Measurements from ENCODE around the gene HYAL3. TPM values are rescaled to one million over a fixed set of nuclear protein-coding genes. Genes with fewer than 3 reads are reported as not detected.

The HYAL3 gene
- total and polyA plus RNA-seq, 9 donors, result 1.3 to 3.0 (median 2.2) TPM

GRCh38 chr3:50330330-50330729 is 31.1 kb upstream of the HYAL3 start:
- 91% methylated on average over 10 of the region's 10 CpGs for whole genome bisulfite sequencing (ENCODE audit: insufficient coverage)
- H3K4me1 ChIP-seq (ENCODE audit: control insufficient read depth, insufficient read depth, low read length), result peaks cover 40% of the 10 kb centered on the region
- no peaks in the 10 kb centered on the region for H3K9me3 ChIP-seq (replicated peaks; ENCODE audit: control insufficient read depth, low read depth, low read length)
- no peak overlapping the region for H3K27ac ChIP-seq (ENCODE audit: low read length)
- H3K27me3 ChIP-seq (ENCODE audit: control insufficient read depth, insufficient read depth, low read length), result no peaks in the 10 kb centered on the region
- peaks cover 53% of the 10 kb centered on the region for H3K36me3 ChIP-seq (ENCODE audit: control insufficient read depth, insufficient read depth, low read length)
- H3K4me3 ChIP-seq (ENCODE audit: low read length), result no peak overlapping the region
- DNase-seq, result no peak

- under 1% methylated on average over 53 of the region's 55 CpGs for WGBS (ENCODE audit: insufficient coverage)
- no peaks in the 10 kb centered on the region for H3K9me3 ChIP-seq (replicated peaks; ENCODE audit: control insufficient read depth, low read depth, low read length)
- peak; percentile 98 for DNase-seq
- H3K4me3 ChIP-seq (ENCODE audit: low read length), result peak within 1 kb of the TSS; percentile 83
- H3K27ac ChIP-seq (ENCODE audit: low read length), result peak within 1 kb of the TSS; percentile 86
- peaks cover 36% of the 10 kb centered on the region for H3K4me1 ChIP-seq (ENCODE audit: control insufficient read depth, insufficient read depth, low read length)
- no peaks in the 10 kb centered on the region for H3K27me3 ChIP-seq (ENCODE audit: control insufficient read depth, insufficient read depth, low read length)
- peaks cover 50% of the 10 kb centered on the region for H3K36me3 ChIP-seq (ENCODE audit: control insufficient read depth, insufficient read depth, low read length)
Observed at GRCh38 chr3:50327943-50328691, 28.9 kb upstream of the HYAL3 start, which contains the start of gene TUSC2. TUSC2 (minus strand) TSS chr3:50328223; CDS start chr3:50328099, 124 bp downstream.

- Histone ChIP-seq H3K27me3 (ENCODE audit: control insufficient read depth, insufficient read depth, low read length) (no peaks in the 10 kb centered on the region), H3K4me3 (ENCODE audit: low read length) (peak overlapping the region; percentile 83), H3K4me1 (ENCODE audit: control insufficient read depth, insufficient read depth, low read length) (peaks cover 44% of the 10 kb centered on the region), H3K36me3 (ENCODE audit: control insufficient read depth, insufficient read depth, low read length) (peaks cover 45% of the 10 kb centered on the region), H3K27ac (ENCODE audit: low read length) (no peak overlapping the region), H3K9me3 (replicated peaks; ENCODE audit: control insufficient read depth, low read depth, low read length) (no peaks in the 10 kb centered on the region)
- peak; percentile 25 for DNase-seq
- WGBS (ENCODE audit: insufficient coverage), result 57% methylated on average over 1 of the region's 4 CpGs
Observed at GRCh38 chr3:50327129-50327528, 27.9 kb upstream of the HYAL3 start.

GRCh38 chr3:50326182-50326541 is 27.0 kb upstream of the HYAL3 start:
- H3K4me1 ChIP-seq (ENCODE audit: control insufficient read depth, insufficient read depth, low read length), result peaks cover 49% of the 10 kb centered on the region
- H3K9me3 ChIP-seq (replicated peaks; ENCODE audit: control insufficient read depth, low read depth, low read length), result no peaks in the 10 kb centered on the region
- no peak overlapping the region for H3K27ac ChIP-seq (ENCODE audit: low read length)
- DNase-seq, result peak; percentile 7
- 100% methylated on average over 1 of the region's 8 CpGs for WGBS (ENCODE audit: insufficient coverage)
- H3K4me3 ChIP-seq (ENCODE audit: low read length), result no peak overlapping the region
- no peaks in the 10 kb centered on the region for H3K27me3 ChIP-seq (ENCODE audit: control insufficient read depth, insufficient read depth, low read length)
- peaks cover 35% of the 10 kb centered on the region for H3K36me3 ChIP-seq (ENCODE audit: control insufficient read depth, insufficient read depth, low read length)

- Histone ChIP-seq H3K9me3 (replicated peaks; ENCODE audit: control insufficient read depth, low read depth, low read length) (no peaks in the 10 kb centered on the region), H3K27ac (ENCODE audit: low read length) (no peak overlapping the region), H3K27me3 (ENCODE audit: control insufficient read depth, insufficient read depth, low read length) (no peaks in the 10 kb centered on the region), H3K4me1 (ENCODE audit: control insufficient read depth, insufficient read depth, low read length) (peaks cover 51% of the 10 kb centered on the region), H3K36me3 (ENCODE audit: control insufficient read depth, insufficient read depth, low read length) (peaks cover 30% of the 10 kb centered on the region), H3K4me3 (ENCODE audit: low read length) (no peak overlapping the region)
- DNase-seq, result no peak
- WGBS (ENCODE audit: insufficient coverage), result 96% methylated on average over 5 of the region's 11 CpGs
Observed at GRCh38 chr3:50325497-50326181, 26.4 kb upstream of the HYAL3 start.

- H3K27me3 ChIP-seq (ENCODE audit: control insufficient read depth, insufficient read depth, low read length), result no peaks in the 10 kb centered on the region
- peak; percentile 13 for DNase-seq
- no CpG with 5 or more reads among the region's 2 CpGs for WGBS (ENCODE audit: insufficient coverage)
- H3K4me1 ChIP-seq (ENCODE audit: control insufficient read depth, insufficient read depth, low read length), result peaks cover 56% of the 10 kb centered on the region
- peaks cover 24% of the 10 kb centered on the region for H3K36me3 ChIP-seq (ENCODE audit: control insufficient read depth, insufficient read depth, low read length)
- no peaks in the 10 kb centered on the region for H3K9me3 ChIP-seq (replicated peaks; ENCODE audit: control insufficient read depth, low read depth, low read length)
- H3K27ac ChIP-seq (ENCODE audit: low read length), result peak overlapping the region; percentile 96
- H3K4me3 ChIP-seq (ENCODE audit: low read length), result no peak overlapping the region
Observed at GRCh38 chr3:50325113-50325480, 25.9 kb upstream of the HYAL3 start.

GRCh38 chr3:50324351-50325112 is 25.3 kb upstream of the HYAL3 start:
- peak overlapping the region; percentile 96 for H3K27ac ChIP-seq (ENCODE audit: low read length)
- H3K4me3 ChIP-seq (ENCODE audit: low read length), result no peak overlapping the region
- peak; percentile 80 for DNase-seq
- 71% methylated on average over 3 of the region's 4 CpGs for WGBS (ENCODE audit: insufficient coverage)
- H3K9me3 ChIP-seq (replicated peaks; ENCODE audit: control insufficient read depth, low read depth, low read length), result no peaks in the 10 kb centered on the region
- H3K27me3 ChIP-seq (ENCODE audit: control insufficient read depth, insufficient read depth, low read length), result no peaks in the 10 kb centered on the region
- peaks cover 62% of the 10 kb centered on the region for H3K4me1 ChIP-seq (ENCODE audit: control insufficient read depth, insufficient read depth, low read length)
- H3K36me3 ChIP-seq (ENCODE audit: control insufficient read depth, insufficient read depth, low read length), result peaks cover 23% of the 10 kb centered on the region

- H3K9me3 ChIP-seq (replicated peaks; ENCODE audit: control insufficient read depth, low read depth, low read length), result no peaks in the 10 kb centered on the region
- 54% methylated on average over 4 of the region's 5 CpGs for WGBS (ENCODE audit: insufficient coverage)
- peak overlapping the region; percentile 96 for H3K27ac ChIP-seq (ENCODE audit: low read length)
- H3K36me3 ChIP-seq (ENCODE audit: control insufficient read depth, insufficient read depth, low read length), result peaks cover 28% of the 10 kb centered on the region
- H3K4me3 ChIP-seq (ENCODE audit: low read length), result no peak overlapping the region
- peaks cover 69% of the 10 kb centered on the region for H3K4me1 ChIP-seq (ENCODE audit: control insufficient read depth, insufficient read depth, low read length)
- peak; percentile 64 for DNase-seq
- H3K27me3 ChIP-seq (ENCODE audit: control insufficient read depth, insufficient read depth, low read length), result no peaks in the 10 kb centered on the region
Observed at GRCh38 chr3:50323614-50324199, 24.5 kb upstream of the HYAL3 start.

- peaks cover 34% of the 10 kb centered on the region for H3K36me3 ChIP-seq (ENCODE audit: control insufficient read depth, insufficient read depth, low read length)
- WGBS (ENCODE audit: insufficient coverage), result 16% methylated on average over 3 of the region's 4 CpGs
- no peak overlapping the region for H3K4me3 ChIP-seq (ENCODE audit: low read length)
- H3K27ac ChIP-seq (ENCODE audit: low read length), result peak overlapping the region; percentile 96
- H3K9me3 ChIP-seq (replicated peaks; ENCODE audit: control insufficient read depth, low read depth, low read length), result no peaks in the 10 kb centered on the region
- peak; percentile 81 for DNase-seq
- no peaks in the 10 kb centered on the region for H3K27me3 ChIP-seq (ENCODE audit: control insufficient read depth, insufficient read depth, low read length)
- peaks cover 69% of the 10 kb centered on the region for H3K4me1 ChIP-seq (ENCODE audit: control insufficient read depth, insufficient read depth, low read length)
Observed at GRCh38 chr3:50323092-50323600, 23.9 kb upstream of the HYAL3 start.

All from muscle of leg (tissue), 11 donors.